Upper lobe of left lung (tissue), 4 donors: ENCODE data around the gene ADAMTSL3.

ENCODE experiments used
- EP300 ChIP-seq, 4 donors: sonication (generic); formaldehyde crosslinking; IDR thresholded peaks; one replicate each; pipeline ENCODE4 v1.5.1; 2017; ENCODE audit warnings: antibody characterized with exemption in 4 of 4, control low read depth in 2 of 4
- POLR2A ChIP-seq, 4 donors: fragments of 450-650 bp; IDR thresholded peaks; one replicate each; pipeline ENCODE4 v1.5.1; 2016 to 2017; ENCODE audit warnings: antibody characterized with exemption in 4 of 4, mild to moderate bottlenecking in 2 of 4
- POLR2AphosphoS5 ChIP-seq, 2 donors: sonication (generic); formaldehyde crosslinking; IDR thresholded peaks; one replicate each; pipeline ENCODE4 v1.5.1; 2017; ENCODE audit warnings: antibody characterized with exemption in 2 of 2
- TF ChIP-seq, protein P1 (sequence below), 6 experiments: fragments of 450-650 bp in 4 of 6; fragments of 200-600 bp in 2 of 6; sonication (generic) in 2 of 6; IDR thresholded peaks; one replicate each; pipeline ENCODE4 v1.5.1; 2016 to 2019; ENCODE audit warnings: antibody characterized with exemption in 6 of 6

DNA sequence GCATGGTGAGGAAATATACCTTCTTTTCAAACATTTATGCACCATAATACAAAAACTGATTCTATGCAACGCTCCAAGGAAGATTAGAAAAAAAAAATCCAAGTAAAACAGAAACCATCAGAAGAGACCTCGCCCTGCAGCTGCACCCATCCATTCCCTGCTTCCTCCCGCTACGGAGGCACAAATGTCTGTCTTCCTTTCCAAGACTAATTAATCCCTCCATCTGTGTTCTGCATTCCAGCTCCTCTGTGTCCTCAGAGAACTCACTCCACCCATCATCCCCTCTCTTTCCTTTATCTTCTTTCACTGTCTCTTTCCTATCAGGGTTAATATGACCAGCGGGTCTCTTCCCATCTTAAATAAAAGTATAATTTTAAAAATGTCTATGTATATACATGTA, 196.1 kb downstream of the ADAMTSL3 start:
- TF ChIP-seq POLR2AphosphoS5 (IDR thresholded peaks at IDR 0.05) (no peak), EP300 (IDR thresholded peaks at IDR 0.05) (no peak), POLR2A (IDR thresholded peaks at IDR 0.05) (no peak)
- TF ChIP-seq, protein P1, sequence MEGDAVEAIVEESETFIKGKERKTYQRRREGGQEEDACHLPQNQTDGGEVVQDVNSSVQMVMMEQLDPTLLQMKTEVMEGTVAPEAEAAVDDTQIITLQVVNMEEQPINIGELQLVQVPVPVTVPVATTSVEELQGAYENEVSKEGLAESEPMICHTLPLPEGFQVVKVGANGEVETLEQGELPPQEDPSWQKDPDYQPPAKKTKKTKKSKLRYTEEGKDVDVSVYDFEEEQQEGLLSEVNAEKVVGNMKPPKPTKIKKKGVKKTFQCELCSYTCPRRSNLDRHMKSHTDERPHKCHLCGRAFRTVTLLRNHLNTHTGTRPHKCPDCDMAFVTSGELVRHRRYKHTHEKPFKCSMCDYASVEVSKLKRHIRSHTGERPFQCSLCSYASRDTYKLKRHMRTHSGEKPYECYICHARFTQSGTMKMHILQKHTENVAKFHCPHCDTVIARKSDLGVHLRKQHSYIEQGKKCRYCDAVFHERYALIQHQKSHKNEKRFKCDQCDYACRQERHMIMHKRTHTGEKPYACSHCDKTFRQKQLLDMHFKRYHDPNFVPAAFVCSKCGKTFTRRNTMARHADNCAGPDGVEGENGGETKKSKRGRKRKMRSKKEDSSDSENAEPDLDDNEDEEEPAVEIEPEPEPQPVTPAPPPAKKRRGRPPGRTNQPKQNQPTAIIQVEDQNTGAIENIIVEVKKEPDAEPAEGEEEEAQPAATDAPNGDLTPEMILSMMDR (IDR thresholded peaks at IDR 0.05), result no peak
